GM10266 (cell line): ENCODE measurements around the gene TMEM255B.

Source experiments
- DNase-seq: peaks from one replicate; pipeline ENCODE4 v3.0.0; 2012; ENCODE audit errors: extremely low spot score
- TF ChIP-seq, protein P1 (sequence below): IDR thresholded peaks from 2 replicates; pipeline ENCODE4 v1.5.1; 2012; ENCODE audit warnings: mild to moderate bottlenecking, low read depth; ENCODE audit not compliant: control insufficient read depth, insufficient read depth; ENCODE audit errors: missing control alignments

TMEM255B gene

DNA sequence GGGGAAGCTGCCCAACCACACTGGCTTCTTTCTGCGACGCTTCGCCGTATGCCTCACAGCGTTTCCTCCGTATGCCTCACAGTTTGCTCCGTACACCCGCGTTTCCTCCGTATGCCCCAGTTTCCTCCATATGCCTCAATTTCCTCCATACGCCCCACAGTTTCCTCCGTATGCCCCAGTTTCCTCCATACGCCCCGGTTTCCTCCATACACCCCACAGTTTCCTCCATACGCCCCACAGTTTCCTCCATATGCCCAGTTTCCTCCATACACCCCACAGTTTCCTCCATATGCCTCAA is 82.3 kb downstream of the TMEM255B start:
- TF ChIP-seq, protein P1, sequence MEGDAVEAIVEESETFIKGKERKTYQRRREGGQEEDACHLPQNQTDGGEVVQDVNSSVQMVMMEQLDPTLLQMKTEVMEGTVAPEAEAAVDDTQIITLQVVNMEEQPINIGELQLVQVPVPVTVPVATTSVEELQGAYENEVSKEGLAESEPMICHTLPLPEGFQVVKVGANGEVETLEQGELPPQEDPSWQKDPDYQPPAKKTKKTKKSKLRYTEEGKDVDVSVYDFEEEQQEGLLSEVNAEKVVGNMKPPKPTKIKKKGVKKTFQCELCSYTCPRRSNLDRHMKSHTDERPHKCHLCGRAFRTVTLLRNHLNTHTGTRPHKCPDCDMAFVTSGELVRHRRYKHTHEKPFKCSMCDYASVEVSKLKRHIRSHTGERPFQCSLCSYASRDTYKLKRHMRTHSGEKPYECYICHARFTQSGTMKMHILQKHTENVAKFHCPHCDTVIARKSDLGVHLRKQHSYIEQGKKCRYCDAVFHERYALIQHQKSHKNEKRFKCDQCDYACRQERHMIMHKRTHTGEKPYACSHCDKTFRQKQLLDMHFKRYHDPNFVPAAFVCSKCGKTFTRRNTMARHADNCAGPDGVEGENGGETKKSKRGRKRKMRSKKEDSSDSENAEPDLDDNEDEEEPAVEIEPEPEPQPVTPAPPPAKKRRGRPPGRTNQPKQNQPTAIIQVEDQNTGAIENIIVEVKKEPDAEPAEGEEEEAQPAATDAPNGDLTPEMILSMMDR, result no peak

GRCh38 chr13:113842336-113843062 is 83.5 kb downstream of the TMEM255B start:
- no peak for DNase-seq
- TF ChIP-seq, protein P1, result no peak

More for the DNA sequence above, 82.3 kb downstream of the TMEM255B start:
- no peak for DNase-seq

- TF ChIP-seq, protein P1, result no peak
- no peak for DNase-seq
Observed at GRCh38 chr13:113843063-113843654, 84.1 kb downstream of the TMEM255B start.

DNA sequence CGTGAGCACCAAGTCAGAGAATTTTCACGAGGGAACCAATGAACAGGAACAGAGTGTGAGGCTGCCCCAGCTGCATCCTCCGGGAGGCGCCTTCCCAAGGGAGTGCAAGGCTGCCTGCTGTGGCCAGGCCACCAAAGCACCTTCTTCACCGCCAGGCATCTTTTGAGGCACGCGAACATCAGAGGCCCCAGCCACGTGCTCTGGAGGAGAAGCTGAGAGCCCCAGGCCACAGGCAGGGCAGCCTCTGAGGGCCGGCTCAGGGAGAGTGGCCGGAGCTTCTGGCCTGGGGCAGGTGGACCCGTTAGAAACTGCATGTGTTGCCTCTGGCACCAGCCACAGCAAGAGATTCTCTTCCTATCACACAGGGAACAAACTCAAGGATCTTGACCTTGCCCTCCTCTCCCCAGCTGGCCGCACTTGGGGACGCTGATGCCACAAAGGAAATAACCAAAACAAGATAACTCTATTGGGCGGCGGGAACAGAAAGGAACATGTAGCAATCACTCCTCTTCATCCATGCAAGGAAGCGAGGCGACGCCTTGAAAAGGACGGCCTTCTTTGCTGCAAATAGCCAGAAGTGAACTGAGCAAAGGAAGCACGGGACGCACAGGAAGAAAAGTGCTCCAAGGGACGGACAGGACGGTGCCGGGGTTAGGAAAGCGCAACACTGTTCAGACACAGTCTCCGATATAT is 85.0 kb downstream of the TMEM255B start:
- no peak for DNase-seq
- TF ChIP-seq, protein P1, result no peak

DNA sequence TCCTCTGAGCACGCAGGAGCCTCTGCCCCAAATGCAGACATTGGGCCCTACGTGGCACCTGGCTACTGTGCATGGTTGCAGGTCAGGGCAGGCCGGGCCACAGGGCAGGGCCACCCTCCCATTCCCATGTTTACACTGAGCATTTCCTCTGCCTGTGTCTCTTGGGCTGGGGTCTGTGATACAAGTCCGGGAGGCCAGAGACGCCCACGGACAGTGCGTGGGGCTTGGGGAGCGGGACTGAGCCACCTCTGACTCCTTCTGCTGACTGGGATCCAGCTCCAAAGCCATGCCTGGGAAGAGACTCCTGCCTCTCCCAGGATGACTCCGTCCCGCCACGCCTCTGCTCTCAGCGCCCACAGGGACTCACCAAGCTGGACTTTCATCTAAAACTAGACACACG is 86.0 kb downstream of the TMEM255B start:
- TF ChIP-seq, protein P1, result no peak

GRCh38 chr13:113845723-113846635 is 87.0 kb downstream of the TMEM255B start:
- TF ChIP-seq, protein P1, result no peak
- no peak for DNase-seq

More for the DNA sequence above, 86.0 kb downstream of the TMEM255B start:
- no peak for DNase-seq
